Pancreas (tissue), 10 donors: ENCODE results near the gene KBTBD2. TPM values are rescaled to one million over a fixed set of nuclear protein-coding genes. Genes with fewer than 3 reads are reported as not detected.
A peak's percentile ranks its signal among the peaks of the same experiment; 100 is the strongest.
"Not testable (repeated sequence)": the region's sequence is repeated elsewhere in the genome, so short reads cannot be mapped to it uniquely, and the experiment has no call there.

Experiments
- ATAC-seq, 4 donors: fragments of 200-7000 bp; cut with Tn5 transposase; one replicate each; pipeline versions ENCODE4 v1.8.0 to v1.9.1; 2020; ENCODE audit warnings: mild to moderate bottlenecking in 4 of 4, moderate library complexity in 4 of 4
- DNase-seq, 6 donors: peaks; one replicate each; pipeline ENCODE4 v3.0.0-alpha.2; 2020
- FAIRE-seq: peaks from 2 replicates; lab custom pipeline; 2012; peaks lifted over from hg19 to GRCh38; lab: Jason Lieb, UNC
- H3K27ac ChIP-seq, 4 donors: fragments of 200-600 bp; sonication (generic); 1 replicate in 3 of 4; 2 replicates in 1 of 4; pipeline versions ENCODE4 v1.5.0 to v1.8.0; 2020
- H3K27me3 ChIP-seq, 4 donors: fragments of 200-600 bp; one replicate each; pipeline ENCODE4 v1.8.0; 2021
- H3K36me3 ChIP-seq, 3 donors: fragments of 200-600 bp; sonication (generic) in 1 of 3; one replicate each; pipeline versions ENCODE4 v1.5.0 to v1.8.0; 2020 to 2021
- H3K4me1 ChIP-seq, 3 donors: fragments of 200-600 bp; one replicate each; pipeline ENCODE4 v1.8.0; 2021
- H3K4me3 ChIP-seq, 4 donors: fragments of 200-600 bp; sonication (generic) in 2 of 4; one replicate each; pipeline versions ENCODE4 v1.5.0 to v1.8.0; 2020 to 2021
- H3K9me3 ChIP-seq, 4 donors: fragments of 200-600 bp; one replicate each; pipeline ENCODE4 v1.8.0; 2021
- CTCF ChIP-seq, 4 donors: fragments of 200-600 bp; sonication (generic) in 3 of 4; IDR thresholded peaks; one replicate each; pipeline versions ENCODE4 v1.5.0 to v1.8.0; 2021; ENCODE audit warnings: antibody characterized with exemption in 4 of 4
- WGBS, 2 donors: extraction: QIAGEN DNeasy Blood & Tissue Kit; methylation state at CpG; one replicate each; pipeline ENCODE4 v1.1.7; 2013; 5-methylcytosine and 5-hydroxymethylcytosine counted together
- intact Hi-C, 3 donors: fragments of 100-400 bp; cut with DNase I; formaldehyde crosslinking; loops; one replicate each; pipeline versions ENCODE4 v1.11.1 to v1.14.2; 2022
- polyA plus RNA-seq, 2 donors: library from polyadenylated mRNA; stranded (reverse); fragments of 200-250 nt; gene quantifications; one replicate each; pipeline ENCODE4 v1.2.3, GENCODE V29; 2013
- total RNA-seq, 6 donors: library from RNA; stranded (reverse); fragmentation: NEBNext Ultra II Directional in 4 of 6; extraction: Animal tissue kit (Norgen Biotek cat#: 25700) in 4 of 6; gene quantifications; one replicate each; pipeline versions ENCODE4 v1.2.1 to v1.2.4, GENCODE V29; 2021 to 2023
- donor health status: healthy with polysubstance abuse.
- donor health status: DM: no; HTN: no; CAD: no; lungs with moderate emphysema.
- donor health status: DM: no; HTN: no; CAD: no.
- donor health status: control.
- donor health status: control.
- donor health status: Bipolar disorder and iron deficiency.
- donor health status: DM: yes; HTN: yes; CAD: no.
- donor health status: DM: no; HTN: no; CAD: no.
- donor health status: DM: no; HTN: no; CAD: no.
- donor health status: DM: yes; HTN: yes; CAD: no.

The KBTBD2 gene
- total and polyA plus RNA-seq, 8 donors, result 6.3 to 18.1 (median 7.5) TPM

GRCh38 chr7:32869716-32870115 lies 21.8 kb downstream of the KBTBD2 start:
- no peak for FAIRE-seq
- Histone ChIP-seq H3K36me3 (peaks cover 0 to 22% (median 5%) of the 10 kb centered on the region in 3 donors), H3K4me3 (no peak overlapping the region), H3K4me1 (peaks cover 0 to 4% (median 0%) of the 10 kb centered on the region in 3 donors), H3K27ac (no peak overlapping the region), H3K27me3 (no peaks in the 10 kb centered on the region), H3K9me3 (no peaks in the 10 kb centered on the region)
- intact Hi-C loops, result no loop called here
- WGBS, 2 donors, result 96 to 98% methylated on average over 7 of the region's 7 CpGs
- ATAC-seq, result no peak
- no peak for DNase-seq
- TF ChIP-seq CTCF (IDR thresholded peaks at IDR 0.05), result no peak

- TF ChIP-seq CTCF (IDR thresholded peaks at IDR 0.05), result no peak
- intact Hi-C loops, result no loop called here
- FAIRE-seq, result no peak
- no peak overlapping the region for H3K4me3 ChIP-seq
- DNase-seq, result no peak
- peak in 1 of 4 donors; percentile 42 for ATAC-seq
- H3K9me3 ChIP-seq, result no peaks in the 10 kb centered on the region
- H3K4me1 ChIP-seq, result peaks cover 0 to 4% (median 0%) of the 10 kb centered on the region in 3 donors
- H3K27me3 ChIP-seq, result no peaks in the 10 kb centered on the region
- WGBS, 2 donors, result 74 to 75% methylated on average over 4 of the region's 4 CpGs
- peaks cover 0 to 10% (median 0%) of the 10 kb centered on the region in 3 donors for H3K36me3 ChIP-seq
- H3K27ac ChIP-seq, result no peak overlapping the region
Observed at GRCh38 chr7:32868116-32868515, 23.4 kb downstream of the KBTBD2 start.

DNA sequence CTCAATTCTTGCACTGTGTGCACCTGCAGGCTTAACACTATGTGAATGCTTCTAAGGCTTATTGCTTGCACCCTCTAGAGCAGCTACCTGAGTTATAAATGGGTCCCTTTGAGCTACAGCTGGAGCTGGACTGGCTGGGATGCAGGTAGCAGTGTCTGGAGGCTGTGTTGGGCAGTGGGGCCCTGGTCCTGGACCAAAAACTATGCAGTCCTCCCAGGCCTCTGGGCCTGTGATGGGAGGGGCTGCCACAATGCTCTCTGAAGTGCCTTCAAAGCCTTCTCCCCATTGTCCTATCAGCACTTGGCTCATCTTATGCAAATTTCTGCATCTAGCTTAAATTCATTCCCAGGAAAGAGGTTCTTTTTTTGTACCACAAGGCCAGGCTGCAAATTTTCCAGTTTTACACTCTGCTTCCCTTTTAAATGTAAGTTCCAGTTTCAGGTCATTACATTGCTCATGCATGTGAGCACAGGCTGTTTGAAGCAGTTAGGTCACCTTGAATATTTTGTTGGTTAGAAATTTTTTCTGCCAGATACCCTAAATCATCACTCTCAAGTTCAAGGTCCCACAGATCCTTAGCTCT lies 26.0 kb downstream of the KBTBD2 start:
- Histone ChIP-seq H3K27ac (no peak overlapping the region), H3K4me1 (no peaks in the 10 kb centered on the region), H3K27me3 (no peaks in the 10 kb centered on the region), H3K36me3 (peaks cover 0 to 10% (median 0%) of the 10 kb centered on the region in 3 donors), H3K4me3 (no peak overlapping the region), H3K9me3 (no peaks in the 10 kb centered on the region)
- DNase-seq (no peak), FAIRE-seq (no peak), ATAC-seq (no peak)
- intact Hi-C loops, result no loop called here
- TF ChIP-seq CTCF (IDR thresholded peaks at IDR 0.05), result no peak

- H3K4me1 ChIP-seq, H3K36me3 ChIP-seq, H3K9me3 ChIP-seq, H3K4me3 ChIP-seq, H3K27ac ChIP-seq, H3K27me3 ChIP-seq, ATAC-seq, intact Hi-C loops, FAIRE-seq, DNase-seq: not testable (repeated sequence)
- 100% methylated on average over 1 of the region's 1 CpG for WGBS, 2 donors
Observed at GRCh38 chr7:32863872-32864271, 27.7 kb downstream of the KBTBD2 start.

- no peak for FAIRE-seq
- ATAC-seq, result peak in 1 of 4 donors; percentile 68
- Histone ChIP-seq H3K9me3 (no peaks in the 10 kb centered on the region), H3K27me3 (no peaks in the 10 kb centered on the region), H3K4me3 (no peak overlapping the region), H3K27ac (no peak overlapping the region), H3K4me1 (no peaks in the 10 kb centered on the region), H3K36me3 (no peaks in the 10 kb centered on the region)
- intact Hi-C loops, result no loop called here
- no peak for TF ChIP-seq CTCF (IDR thresholded peaks at IDR 0.05)
- no peak for DNase-seq
Observed at GRCh38 chr7:32860090-32860489, 31.5 kb downstream of the KBTBD2 start.
